ENCODE measurements around the gene CA12. TPM values are rescaled to one million over a fixed set of nuclear protein-coding genes. Genes with fewer than 3 reads are reported as not detected.

CA12 gene
- total and polyA plus RNA-seq, 9 of the 15 experiments (the other 6 are each of a cell fraction or from before 2014, with no cell fraction given) = 0.01 to 0.78 (median 0.15) TPM; not detected in 1

- WGBS (ENCODE audit: insufficient coverage, low coverage, missing lambda C conversion rate) = 17% methylated on average over 9 of the region's 9 CpGs
- DNase-seq (ENCODE audit: extremely low read depth in 1 of 4, low spot score in 3 of 4) (no peak), ATAC-seq (no peak; the same call in 2 of the 3 replicates), FAIRE-seq (no peak)
- Histone ChIP-seq H3K4me1 (replicated peaks in 1 of 2; ENCODE audit: control insufficient read depth in 2 of 2, insufficient read depth in 2 of 2, low read length in 2 of 2) (peaks cover 8 to 12% of the 10 kb centered on the region in 2 experiments; a peak in 4 of 5 replicates), H3K9me3 (replicated peaks; ENCODE audit: control insufficient read depth, insufficient read depth, low read depth, low read length) (no peaks in the 10 kb centered on the region), H3K79me2 (ENCODE audit: control insufficient read depth, insufficient read depth, low read length) (no peaks in the 10 kb centered on the region), H3K4me3 (no peak overlapping the region), H4K20me1 (replicated peaks; ENCODE audit: control insufficient read depth, insufficient read depth, low read length) (no peaks in the 10 kb centered on the region), H3K27ac (ENCODE audit: extremely low read depth, low read depth, low read length) (no peak overlapping the region), H3K9me1 (ENCODE audit: control insufficient read depth, insufficient read depth, low read length) (no peaks in the 10 kb centered on the region), H3K36me3 (ENCODE audit: control insufficient read depth, insufficient read depth, low read length) (no peaks in the 10 kb centered on the region), H3K27me3 (ENCODE audit: control insufficient read depth in 2 of 2, insufficient read depth in 2 of 2, low read length in 2 of 2) (no peaks in the 10 kb centered on the region), H2AFZ (ENCODE audit: low read depth, low read length) (0 out of 2 replicates have a peak overlapping the region, but pooled peaks have one; percentile 10), H3K9ac (ENCODE audit: insufficient read depth in 1 of 2, low read depth in 2 of 2, low read length in 2 of 2) (no peak overlapping the region), H3K4me2 (ENCODE audit: insufficient read depth, low read length) (no peak overlapping the region; the same call in 1 of the 2 replicates)
- ChIA-PET POLR2A (interaction anchor here (1.0 to 1.3 kb wide), 2 partner anchors 9 to 12 kb away, joined by 3 to 6 read pairs; no protein-coding TSS in a partner anchor), CTCF (ENCODE audit: low intra/inter-chr PET ratio) (no interaction called here)
- intact Hi-C loops (cut with micrococcal nuclease) (no loop called here), in situ Hi-C loops (cut with MboI) (no loop called here)
- no TSS peak for BruUV-seq (replicated peaks)
- TF ChIP-seq MECOM (CRISPR knock-in tag; IDR thresholded peaks at IDR 0.05) = no peak
- TF ChIP-seq STAT5A (IDR thresholded peaks at IDR 0.05; ENCODE audit: borderline replicate concordance, low read length) = no peak
- no peak for TF ChIP-seq ZNF318 (IDR thresholded peaks at IDR 0.05; ENCODE audit: borderline replicate concordance in 1 of 2, low read depth in 1 of 2)
- TF ChIP-seq ZNF133 (CRISPR knock-in tag; IDR thresholded peaks at IDR 0.05) = no peak
- peak; percentile 79 for TF ChIP-seq MEIS2 (IDR thresholded peaks at IDR 0.05; ENCODE audit: partially characterized antibody)
- no peak for TF ChIP-seq ZBED1 (IDR thresholded peaks at IDR 0.05)
- peak; percentile 70 for TF ChIP-seq NFIC (IDR thresholded peaks at IDR 0.05)
- 0 out of 2 replicates have a peak, but pooled peaks have one; percentile 62 for TF ChIP-seq ZNF263 (CRISPR knock-in tag; IDR thresholded peaks at IDR 0.05; ENCODE audit: borderline replicate concordance)
- TF ChIP-seq PKNOX1 (IDR thresholded peaks at IDR 0.05) = peak; percentile 68
- TF ChIP-seq USF2 (CRISPR knock-in tag; IDR thresholded peaks at IDR 0.05) = no peak
- 0 out of 2 replicates have a peak, but pooled peaks have one; percentile 6 for TF ChIP-seq RFX1 (IDR thresholded peaks at IDR 0.05)
- 0 out of 2 replicates have a peak, but pooled peaks have one; percentile 30 for TF ChIP-seq GATA2 (CRISPR knock-in tag; IDR thresholded peaks at IDR 0.05)
- no peak for TF ChIP-seq MCM3 (IDR thresholded peaks at IDR 0.05)
These were observed 49.1 kb downstream of the CA12 start for GRCh38 chr15:63332367-63333124.
